K562 (cell line): Measurements from ENCODE around the gene SHB. TPM values are rescaled to one million over a fixed set of nuclear protein-coding genes. Genes with fewer than 3 reads are reported as not detected.

ENCODE experiments used
- CBFA2T3 ChIP-seq: fragments of 450-650 bp; IDR thresholded peaks from 2 replicates; pipeline ENCODE4 v1.6.1; 2017
- HMGN3 ChIP-seq: IDR thresholded peaks from 2 replicates; pipeline ENCODE4 v1.6.1; 2011; ENCODE audit warnings: borderline replicate concordance, low read depth, mild to moderate bottlenecking, mixed read lengths, low read length; ENCODE audit not compliant: insufficient read length; ENCODE audit errors: extremely low read depth
- RCOR1 ChIP-seq, 2 experiments: IDR thresholded peaks; 2 replicates each; pipeline ENCODE4 v1.6.1; 2012; ENCODE audit warnings: low read depth in 2 of 2, low read length in 2 of 2, borderline replicate concordance in 1 of 2, improper control_type of control experiment in 1 of 2
- SNRNP70 ChIP-seq: fragments of 200-400 bp; formaldehyde crosslinking; optimal IDR thresholded peaks from 2 replicates; pipeline ENCODE3; 2017; ENCODE audit warnings: low read depth, low read length
- TCF3 ChIP-seq: sonication (generic); formaldehyde crosslinking; IDR thresholded peaks from 2 replicates; pipeline ENCODE4 v1.4.0; 2020; ENCODE audit warnings: mild to moderate bottlenecking, missing genetic modification reagents
- TEAD2 ChIP-seq: fragments of 450-650 bp; IDR thresholded peaks from 2 replicates; pipeline ENCODE4 v1.6.1; 2016; ENCODE audit warnings: missing genetic modification characterization, control low read depth, missing compliant biosample characterization
- polyA plus RNA-seq, 8 experiments: library from polyadenylated mRNA; depleted of rRNA in 4 of 8; stranded (reverse) in 5 of 8; unstranded in 3 of 8; fragments of >200 nt; fragmentation: Nextera tagmentation in 2 of 8; fragmentation: Illumina TruSeq in 1 of 8; extraction: Ambion mirVana in 2 of 8; extraction: Trizol in 1 of 8; gene quantifications; 2 replicates each; pipeline versions ENCODE4 v1.2.1 to v1.2.3, GENCODE V29; 2011 to 2014; ENCODE audit warnings: inconsistent platforms in 1 of 8, missing spikeins in 1 of 8
- total RNA-seq, 7 experiments: library from RNA; depleted of rRNA in 6 of 7; stranded (reverse); fragments of >200 nt in 6 of 7; fragmentation: Illumina TruSeq in 2 of 7; extraction: Trizol in 2 of 7; gene quantifications; 2 replicates each; pipeline versions ENCODE4 v1.2.1 to v1.2.3, GENCODE V29; 2011 to 2021; ENCODE audit warnings: low replicate concordance in 1 of 7
- TF ChIP-seq, protein P1 (sequence below), 2 experiments: fragments of 450-650 bp; formaldehyde crosslinking in 1 of 2; IDR thresholded peaks; 2 replicates each; pipeline versions ENCODE4 v1.4.0 to v1.6.1; 2014 to 2020; ENCODE audit warnings: mild to moderate bottlenecking in 2 of 2, borderline replicate concordance in 1 of 2, low read depth in 1 of 2

SHB gene
- total and polyA plus RNA-seq, 9 of the 15 experiments (the other 6 are each of a cell fraction or from before 2014, with no cell fraction given) = 0.78 to 16.0 (median 5.3) TPM

DNA sequence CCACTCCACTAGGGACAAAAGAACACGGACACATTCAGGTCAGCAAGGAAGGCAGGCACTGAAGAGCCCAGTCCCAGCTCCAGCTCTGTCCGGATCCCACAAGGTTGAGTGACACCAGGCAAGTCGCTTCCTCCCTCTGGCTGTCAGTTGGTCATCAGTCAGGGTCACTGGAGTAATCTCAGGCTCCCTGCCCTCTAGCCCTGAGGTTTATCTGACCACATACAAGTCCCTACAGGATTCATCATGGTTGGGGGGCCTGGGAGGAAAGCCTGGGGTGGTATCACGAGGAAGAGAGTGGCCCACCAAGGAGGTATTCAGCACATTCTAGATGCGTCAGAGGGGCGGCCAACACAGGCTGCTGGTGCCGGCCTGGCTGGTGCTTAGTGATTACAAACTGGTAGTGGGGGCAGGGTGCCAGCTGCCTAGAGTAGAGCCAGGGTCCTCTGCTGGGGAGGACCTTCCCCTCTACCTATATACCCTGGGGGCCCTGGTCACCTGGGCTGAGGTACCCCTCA, 81.5 kb downstream of the SHB start (continued):
- TF ChIP-seq, protein P1, sequence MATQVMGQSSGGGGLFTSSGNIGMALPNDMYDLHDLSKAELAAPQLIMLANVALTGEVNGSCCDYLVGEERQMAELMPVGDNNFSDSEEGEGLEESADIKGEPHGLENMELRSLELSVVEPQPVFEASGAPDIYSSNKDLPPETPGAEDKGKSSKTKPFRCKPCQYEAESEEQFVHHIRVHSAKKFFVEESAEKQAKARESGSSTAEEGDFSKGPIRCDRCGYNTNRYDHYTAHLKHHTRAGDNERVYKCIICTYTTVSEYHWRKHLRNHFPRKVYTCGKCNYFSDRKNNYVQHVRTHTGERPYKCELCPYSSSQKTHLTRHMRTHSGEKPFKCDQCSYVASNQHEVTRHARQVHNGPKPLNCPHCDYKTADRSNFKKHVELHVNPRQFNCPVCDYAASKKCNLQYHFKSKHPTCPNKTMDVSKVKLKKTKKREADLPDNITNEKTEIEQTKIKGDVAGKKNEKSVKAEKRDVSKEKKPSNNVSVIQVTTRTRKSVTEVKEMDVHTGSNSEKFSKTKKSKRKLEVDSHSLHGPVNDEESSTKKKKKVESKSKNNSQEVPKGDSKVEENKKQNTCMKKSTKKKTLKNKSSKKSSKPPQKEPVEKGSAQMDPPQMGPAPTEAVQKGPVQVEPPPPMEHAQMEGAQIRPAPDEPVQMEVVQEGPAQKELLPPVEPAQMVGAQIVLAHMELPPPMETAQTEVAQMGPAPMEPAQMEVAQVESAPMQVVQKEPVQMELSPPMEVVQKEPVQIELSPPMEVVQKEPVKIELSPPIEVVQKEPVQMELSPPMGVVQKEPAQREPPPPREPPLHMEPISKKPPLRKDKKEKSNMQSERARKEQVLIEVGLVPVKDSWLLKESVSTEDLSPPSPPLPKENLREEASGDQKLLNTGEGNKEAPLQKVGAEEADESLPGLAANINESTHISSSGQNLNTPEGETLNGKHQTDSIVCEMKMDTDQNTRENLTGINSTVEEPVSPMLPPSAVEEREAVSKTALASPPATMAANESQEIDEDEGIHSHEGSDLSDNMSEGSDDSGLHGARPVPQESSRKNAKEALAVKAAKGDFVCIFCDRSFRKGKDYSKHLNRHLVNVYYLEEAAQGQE (IDR thresholded peaks at IDR 0.05; ENCODE audit: borderline replicate concordance) = peak; percentile 77
- TF ChIP-seq, protein P1 (CRISPR knock-in tag; IDR thresholded peaks at IDR 0.05; ENCODE audit: low read depth) = no peak
- peak in 1 of 2 experiments; percentile 87; a peak in 2 of 4 replicates for TF ChIP-seq RCOR1 (IDR thresholded peaks at IDR 0.05; ENCODE audit: borderline replicate concordance in 1 of 2, low read depth in 2 of 2, low read length in 2 of 2)
- no peak for TF ChIP-seq HMGN3
- no peak for TF ChIP-seq SNRNP70
- peak; percentile 44; the same call in 1 of the 2 replicates for TF ChIP-seq CBFA2T3
- no peak for TF ChIP-seq TEAD2 (tag)
- peak; percentile 74 for TF ChIP-seq TCF3 (CRISPR knock-in tag)
